ENCODE data around the gene RNF212B. TPM values are rescaled to one million over a fixed set of nuclear protein-coding genes. Genes with fewer than 3 reads are reported as not detected.
"Not testable (repeated sequence)": the region's sequence is repeated elsewhere in the genome, so short reads cannot be mapped to it uniquely, and the experiment has no call there.

The RNF212B gene
- polyA plus RNA-seq, 1 experiment = not detected

DNA sequence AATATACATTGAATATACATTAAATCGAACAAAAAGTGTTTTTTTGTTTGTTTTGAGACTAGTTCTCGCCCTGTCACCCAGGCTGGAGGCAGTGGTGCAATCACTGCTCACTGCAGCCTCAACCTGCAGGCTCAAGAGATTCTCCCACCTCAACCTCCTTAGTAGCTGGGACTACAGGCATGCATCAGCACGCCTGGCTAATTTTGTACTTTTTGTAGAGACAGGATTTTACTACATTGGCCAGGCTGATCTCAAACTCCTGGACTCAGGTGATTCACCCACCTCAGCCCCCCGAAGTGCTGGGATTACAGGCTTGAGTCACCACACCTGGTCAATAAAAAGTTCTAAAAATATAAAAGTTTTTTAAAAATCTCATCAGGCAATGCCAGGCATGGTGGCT is 10.2 kb upstream of the RNF212B start:
- peaks cover 6% of the 10 kb centered on the region; the same call in 1 of the 2 replicates for H3K9me3 ChIP-seq (ENCODE audit: control insufficient read depth, insufficient read depth, low read length)
- CTCF ChIA-PET = interaction anchor here (0.6 kb wide), 1 partner anchor 444 kb away, joined by 7 read pairs; no protein-coding TSS in a partner anchor
- no peak overlapping the region for H3K27ac ChIP-seq (ENCODE audit: low read depth, low read length)
- H3K27me3 ChIP-seq (ENCODE audit: control insufficient read depth, insufficient read depth, low read length) = no peaks in the 10 kb centered on the region
- TF ChIP-seq, protein P1, sequence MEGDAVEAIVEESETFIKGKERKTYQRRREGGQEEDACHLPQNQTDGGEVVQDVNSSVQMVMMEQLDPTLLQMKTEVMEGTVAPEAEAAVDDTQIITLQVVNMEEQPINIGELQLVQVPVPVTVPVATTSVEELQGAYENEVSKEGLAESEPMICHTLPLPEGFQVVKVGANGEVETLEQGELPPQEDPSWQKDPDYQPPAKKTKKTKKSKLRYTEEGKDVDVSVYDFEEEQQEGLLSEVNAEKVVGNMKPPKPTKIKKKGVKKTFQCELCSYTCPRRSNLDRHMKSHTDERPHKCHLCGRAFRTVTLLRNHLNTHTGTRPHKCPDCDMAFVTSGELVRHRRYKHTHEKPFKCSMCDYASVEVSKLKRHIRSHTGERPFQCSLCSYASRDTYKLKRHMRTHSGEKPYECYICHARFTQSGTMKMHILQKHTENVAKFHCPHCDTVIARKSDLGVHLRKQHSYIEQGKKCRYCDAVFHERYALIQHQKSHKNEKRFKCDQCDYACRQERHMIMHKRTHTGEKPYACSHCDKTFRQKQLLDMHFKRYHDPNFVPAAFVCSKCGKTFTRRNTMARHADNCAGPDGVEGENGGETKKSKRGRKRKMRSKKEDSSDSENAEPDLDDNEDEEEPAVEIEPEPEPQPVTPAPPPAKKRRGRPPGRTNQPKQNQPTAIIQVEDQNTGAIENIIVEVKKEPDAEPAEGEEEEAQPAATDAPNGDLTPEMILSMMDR (IDR thresholded peaks at IDR 0.05; ENCODE audit: low read depth, low read length) = no peak
- POLR2A ChIA-PET = no interaction called here
- H3K4me3 ChIP-seq (ENCODE audit: low read depth, low read length) = no peak overlapping the region
- DNase-seq (ENCODE audit: low read depth, low spot score) = no peak

DNA sequence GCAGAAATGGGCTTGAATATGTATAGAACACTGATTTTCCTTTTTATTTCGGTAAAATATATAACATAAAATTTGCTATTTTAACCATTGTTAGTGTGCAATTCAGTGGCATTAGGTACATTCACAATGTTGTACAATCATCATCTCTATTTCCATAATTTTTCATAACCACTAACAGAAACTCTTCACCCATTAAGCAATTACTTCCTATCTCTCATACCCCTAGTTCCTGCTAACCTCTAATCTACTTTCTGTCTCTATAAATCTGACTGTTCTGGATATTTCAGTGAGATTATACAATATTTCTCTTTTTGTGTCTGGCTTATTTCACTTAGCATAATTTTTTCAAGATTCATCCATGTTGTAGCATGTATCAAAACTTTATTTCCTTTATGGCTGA is 8.9 kb upstream of the RNF212B start:
- CTCF ChIA-PET = no interaction called here
- POLR2A ChIA-PET = no interaction called here
- DNase-seq (ENCODE audit: low read depth, low spot score) = no peak

DNA sequence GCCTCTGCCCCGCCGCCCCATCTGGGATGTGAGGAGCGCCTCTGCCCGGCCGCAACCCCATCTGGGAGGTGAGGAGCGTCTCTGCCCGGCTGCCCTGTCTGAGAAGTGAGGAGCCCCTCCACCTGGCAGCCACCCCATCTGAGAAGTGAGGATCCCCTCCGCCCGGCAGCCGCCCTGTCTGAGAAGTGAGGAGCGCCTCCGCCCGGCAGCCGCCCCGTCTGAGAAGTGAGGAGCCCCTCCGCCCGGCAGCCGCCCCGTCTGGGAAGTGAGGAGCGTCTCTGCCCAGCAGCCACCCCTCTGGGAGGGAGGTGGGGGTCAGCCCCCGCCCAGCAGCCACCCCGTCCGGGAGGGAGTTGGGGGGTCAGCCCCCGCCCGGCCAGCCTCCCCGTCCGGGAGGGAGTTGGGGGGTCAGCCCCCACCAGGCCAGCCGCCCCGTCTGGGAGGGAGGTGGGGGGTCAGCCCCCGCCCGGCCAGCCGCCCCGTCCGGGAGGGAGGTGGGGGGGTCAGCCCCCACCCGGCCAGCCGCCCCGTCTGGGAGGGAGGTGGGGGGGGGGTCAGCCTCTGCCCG is 5.4 kb upstream of the RNF212B start:
- H3K4me3 ChIP-seq (ENCODE audit: low read depth, low read length); H3K9me3 ChIP-seq (ENCODE audit: control insufficient read depth, insufficient read depth, low read length); DNase-seq (ENCODE audit: low read depth, low spot score); CTCF ChIA-PET; H3K27me3 ChIP-seq (ENCODE audit: control insufficient read depth, insufficient read depth, low read length); H3K27ac ChIP-seq (ENCODE audit: low read depth, low read length); POLR2A ChIA-PET: not testable (repeated sequence)

More for the DNA sequence above, 8.9 kb upstream of the RNF212B start:
- H3K27ac ChIP-seq (ENCODE audit: low read depth, low read length) = no peak overlapping the region
- H3K27me3 ChIP-seq (ENCODE audit: control insufficient read depth, insufficient read depth, low read length) = no peaks in the 10 kb centered on the region
- peaks cover 6% of the 10 kb centered on the region; the same call in 1 of the 2 replicates for H3K9me3 ChIP-seq (ENCODE audit: control insufficient read depth, insufficient read depth, low read length)
- TF ChIP-seq, protein P1 (IDR thresholded peaks at IDR 0.05; ENCODE audit: low read depth, low read length) = no peak
- H3K4me3 ChIP-seq (ENCODE audit: low read depth, low read length) = no peak overlapping the region

DNA sequence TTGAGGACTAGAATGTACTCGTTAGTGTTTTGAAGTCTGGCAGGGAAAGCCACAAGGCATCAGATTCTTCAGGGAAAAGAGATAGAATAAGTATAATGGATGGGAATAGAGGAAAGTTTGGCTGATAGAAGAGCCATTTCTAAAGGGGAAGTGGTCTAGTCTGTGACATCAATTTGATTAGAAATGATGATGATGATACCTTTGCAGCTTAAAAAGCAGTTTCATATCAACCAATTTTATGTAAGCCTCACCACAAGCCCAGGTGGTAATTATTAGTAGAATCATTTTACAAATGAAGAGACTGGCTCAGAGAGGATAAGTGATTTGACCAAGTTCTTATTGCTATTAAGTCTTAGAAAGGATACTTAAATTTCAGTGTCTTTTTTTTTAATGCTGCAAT is 2.9 kb downstream of the RNF212B start:
- no peak for DNase-seq (ENCODE audit: low read depth, low spot score)
- Histone ChIP-seq H3K9me3 (ENCODE audit: control insufficient read depth, insufficient read depth, low read length) (no peaks in the 10 kb centered on the region), H3K27me3 (ENCODE audit: control insufficient read depth, insufficient read depth, low read length) (peaks cover 4% of the 10 kb centered on the region), H3K4me3 (ENCODE audit: low read depth, low read length) (no peak overlapping the region), H3K27ac (ENCODE audit: low read depth, low read length) (no peak overlapping the region)
- POLR2A ChIA-PET = no interaction called here
- CTCF ChIA-PET = no interaction called here
- TF ChIP-seq, protein P1 (IDR thresholded peaks at IDR 0.05; ENCODE audit: low read depth, low read length) = no peak

DNA sequence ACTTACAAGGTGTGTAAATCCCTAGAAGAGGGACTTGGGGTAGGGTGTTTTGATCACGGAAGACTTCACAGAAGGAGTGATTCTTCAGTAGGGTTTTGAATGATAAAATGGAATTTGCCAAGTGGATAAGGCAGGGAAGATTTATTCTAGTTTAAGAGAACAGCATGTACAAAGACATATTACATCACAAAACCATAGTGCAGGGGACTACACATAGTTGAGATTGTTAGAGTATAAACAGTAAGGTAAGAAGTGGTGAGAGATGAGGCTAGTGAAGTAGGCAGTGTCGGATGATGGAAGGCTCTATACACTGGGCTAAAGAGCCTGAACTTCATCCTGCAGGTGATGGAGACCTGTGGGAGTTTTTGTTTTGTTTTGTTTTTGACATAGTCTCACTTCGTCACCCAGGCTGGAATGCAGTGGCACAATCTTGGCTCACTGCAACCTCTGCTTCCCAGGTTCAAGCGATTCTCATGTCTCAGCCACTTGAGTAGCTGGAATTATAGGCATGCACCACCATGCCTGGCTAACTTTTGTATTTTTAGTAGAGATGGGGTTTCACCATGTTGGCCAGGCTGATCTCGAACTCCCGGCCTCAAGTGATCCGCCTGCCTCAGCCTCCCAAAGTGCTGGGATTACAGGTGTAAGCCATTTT is 3.5 kb downstream of the RNF212B start:
- POLR2A ChIA-PET; H3K4me3 ChIP-seq (ENCODE audit: low read depth, low read length); H3K27ac ChIP-seq (ENCODE audit: low read depth, low read length); DNase-seq (ENCODE audit: low read depth, low spot score); H3K27me3 ChIP-seq (ENCODE audit: control insufficient read depth, insufficient read depth, low read length); H3K9me3 ChIP-seq (ENCODE audit: control insufficient read depth, insufficient read depth, low read length): not testable (repeated sequence)
- CTCF ChIA-PET = interaction anchor here (1.2 kb wide), 1 partner anchor 139 kb away, joined by 3 read pairs; no protein-coding TSS in a partner anchor

DNA sequence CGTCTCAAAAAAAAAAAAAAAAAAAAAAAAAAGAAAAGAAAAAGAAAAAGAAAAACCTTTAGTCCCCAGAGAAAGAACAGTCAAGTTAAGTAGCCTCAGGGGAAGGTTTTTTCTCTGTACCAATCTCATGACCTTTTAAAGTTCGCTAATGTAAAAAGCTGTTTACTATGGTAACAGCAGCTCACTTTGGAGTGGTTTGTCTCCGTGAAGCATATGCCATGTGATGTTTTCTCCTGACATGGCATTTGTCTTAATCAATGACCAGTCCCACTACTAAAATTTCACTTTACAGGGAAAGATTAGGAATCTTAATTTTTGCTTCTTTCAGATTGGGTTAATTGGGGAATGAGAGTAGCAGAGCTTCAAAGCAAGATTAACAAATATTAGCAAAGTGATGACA is 4.3 kb downstream of the RNF212B start:
- no peak overlapping the region for H3K4me3 ChIP-seq (ENCODE audit: low read depth, low read length)
- no peak for DNase-seq (ENCODE audit: low read depth, low spot score)
- CTCF ChIA-PET = interaction anchor here (1.2 kb wide), 1 partner anchor 138 kb away, joined by 3 read pairs; no protein-coding TSS in a partner anchor
- H3K9me3 ChIP-seq (ENCODE audit: control insufficient read depth, insufficient read depth, low read length) = no peaks in the 10 kb centered on the region
- no peak overlapping the region for H3K27ac ChIP-seq (ENCODE audit: low read depth, low read length)
- TF ChIP-seq, protein P1 (IDR thresholded peaks at IDR 0.05; ENCODE audit: low read depth, low read length) = no peak
- H3K27me3 ChIP-seq (ENCODE audit: control insufficient read depth, insufficient read depth, low read length) = peaks cover 4% of the 10 kb centered on the region
- POLR2A ChIA-PET = interaction anchor here (0.7 kb wide), 1 partner anchor 23 kb away, joined by 4 read pairs; no protein-coding TSS in a partner anchor
